HG02973 (cell line): Measurements from ENCODE around the gene MTMR2.

Experiments
- ATAC-seq: cut with Tn5 transposase; IDR thresholded peaks from one replicate; pipeline ENCODE4 v1.9.1; 2021; ENCODE audit warnings: moderate library complexity; ENCODE audit not compliant: unreplicated experiment

Gene MTMR2

GRCh38 chr11:95918720-95919119 lies 5.2 kb downstream of the MTMR2 start:
- no peak for ATAC-seq

- no peak for ATAC-seq
These were observed 5.9 kb downstream of the MTMR2 start for GRCh38 chr11:95918056-95918455.

GRCh38 chr11:95917193-95918036 lies 6.5 kb downstream of the MTMR2 start:
- ATAC-seq, result no peak

- ATAC-seq, result no peak
These were observed 7.9 kb downstream of the MTMR2 start for GRCh38 chr11:95916049-95916448.

GRCh38 chr11:95915051-95915450 lies 8.9 kb downstream of the MTMR2 start:
- no peak for ATAC-seq

GRCh38 chr11:95913830-95914615 lies 9.9 kb downstream of the MTMR2 start:
- no peak for ATAC-seq

- ATAC-seq, result no peak
These were observed 10.9 kb downstream of the MTMR2 start for GRCh38 chr11:95912902-95913560.

- no peak for ATAC-seq
These were observed 12.5 kb downstream of the MTMR2 start for GRCh38 chr11:95911369-95911759.

- ATAC-seq, result no peak
These were observed 13.1 kb downstream of the MTMR2 start for GRCh38 chr11:95910638-95911368.

- no peak for ATAC-seq
These were observed 15.1 kb downstream of the MTMR2 start for GRCh38 chr11:95908826-95909225.

- no peak for ATAC-seq
These were observed 16.4 kb downstream of the MTMR2 start for GRCh38 chr11:95907476-95907875.

GRCh38 chr11:95904009-95904650 lies 19.8 kb downstream of the MTMR2 start:
- no peak for ATAC-seq

GRCh38 chr11:95898782-95899181 lies 25.1 kb downstream of the MTMR2 start:
- ATAC-seq, result no peak

GRCh38 chr11:95897731-95898130 lies 26.2 kb downstream of the MTMR2 start:
- ATAC-seq, result no peak

GRCh38 chr11:95895815-95896214 lies 28.1 kb downstream of the MTMR2 start:
- ATAC-seq, result no peak

- no peak for ATAC-seq
These were observed 30.9 kb downstream of the MTMR2 start for GRCh38 chr11:95892892-95893570.

- ATAC-seq, result no peak
These were observed 31.4 kb downstream of the MTMR2 start for GRCh38 chr11:95892492-95892891.

- ATAC-seq, result peak; percentile 89
These were observed 32.3 kb downstream of the MTMR2 start for GRCh38 chr11:95891423-95892170.

- ATAC-seq, result no peak
These were observed 35.1 kb downstream of the MTMR2 start for GRCh38 chr11:95888852-95889251.
